Activated CD4-positive, alpha-beta T cell treated with anti-CD3 and anti-CD28 coated beads, Interleukin-2, amount 10 ng/mL, durations not matched to agents 24 days and 14 days (primary cell): ENCODE data around the gene SRC. TPM values are rescaled to one million over a fixed set of nuclear protein-coding genes. Genes with fewer than 3 reads are reported as not detected.

ENCODE experiments used
- DNase-seq: peaks from one replicate; pipeline ENCODE4 v3.0.0; 2022
- H3K27ac Mint-ChIP-seq: one replicate; pipeline ENCODE4 v1.8.0; 2022; ENCODE audit warnings: mild to moderate bottlenecking, mixed read lengths
- H3K27me3 Mint-ChIP-seq: one replicate; pipeline ENCODE4 v1.8.0; 2022; ENCODE audit warnings: mixed read lengths
- H3K36me3 Mint-ChIP-seq: one replicate; pipeline ENCODE4 v1.8.0; 2022; ENCODE audit warnings: low read depth, mild to moderate bottlenecking, mixed read lengths
- H3K4me1 Mint-ChIP-seq: one replicate; pipeline ENCODE4 v1.8.0; 2021; ENCODE audit warnings: mixed read lengths
- H3K4me3 Mint-ChIP-seq: one replicate; pipeline ENCODE4 v1.8.0; 2022; ENCODE audit warnings: mild to moderate bottlenecking, moderate library complexity, mixed read lengths
- H3K9me3 Mint-ChIP-seq: one replicate; pipeline ENCODE4 v1.8.0; 2021; ENCODE audit warnings: mixed read lengths
- intact Hi-C: fragments of 100-400 bp; cut with micrococcal nuclease; formaldehyde crosslinking; loops from one replicate; pipeline ENCODE4 v1.15.1; 2023
- total RNA-seq: library from RNA; stranded (reverse); gene quantifications from 2 replicates; pipeline ENCODE4 v1.2.3, GENCODE V29; 2022

The SRC gene
- total RNA-seq, 1 donor from 2014 or later: 5.4 TPM

- H3K4me3 Mint-ChIP-seq: no peak overlapping the region
- no peak for DNase-seq
- intact Hi-C loops: no loop called here
- H3K9me3 Mint-ChIP-seq: no peaks in the 10 kb centered on the region
- peaks cover 5% of the 10 kb centered on the region for H3K27me3 Mint-ChIP-seq
- peaks cover 7% of the 10 kb centered on the region for H3K4me1 Mint-ChIP-seq
- no peak overlapping the region for H3K27ac Mint-ChIP-seq
- no peaks in the 10 kb centered on the region for H3K36me3 Mint-ChIP-seq
Measured at GRCh38 chr20:37387519-37388269, 41.8 kb downstream of the SRC start.

GRCh38 chr20:37388831-37389230, 42.9 kb downstream of the SRC start:
- Mint-ChIP-seq H3K27me3 (peaks cover 3% of the 10 kb centered on the region), H3K27ac (no peak overlapping the region), H3K36me3 (no peaks in the 10 kb centered on the region), H3K9me3 (no peaks in the 10 kb centered on the region), H3K4me3 (no peak overlapping the region), H3K4me1 (peaks cover 4% of the 10 kb centered on the region)
- DNase-seq: no peak
- intact Hi-C loops: no loop called here

GRCh38 chr20:37389241-37389747, 43.4 kb downstream of the SRC start:
- intact Hi-C loops: no loop called here
- Mint-ChIP-seq H3K36me3 (no peaks in the 10 kb centered on the region), H3K9me3 (no peaks in the 10 kb centered on the region), H3K27me3 (peaks cover 3% of the 10 kb centered on the region), H3K4me1 (peaks cover 4% of the 10 kb centered on the region), H3K4me3 (no peak overlapping the region), H3K27ac (no peak overlapping the region)
- no peak for DNase-seq

DNA sequence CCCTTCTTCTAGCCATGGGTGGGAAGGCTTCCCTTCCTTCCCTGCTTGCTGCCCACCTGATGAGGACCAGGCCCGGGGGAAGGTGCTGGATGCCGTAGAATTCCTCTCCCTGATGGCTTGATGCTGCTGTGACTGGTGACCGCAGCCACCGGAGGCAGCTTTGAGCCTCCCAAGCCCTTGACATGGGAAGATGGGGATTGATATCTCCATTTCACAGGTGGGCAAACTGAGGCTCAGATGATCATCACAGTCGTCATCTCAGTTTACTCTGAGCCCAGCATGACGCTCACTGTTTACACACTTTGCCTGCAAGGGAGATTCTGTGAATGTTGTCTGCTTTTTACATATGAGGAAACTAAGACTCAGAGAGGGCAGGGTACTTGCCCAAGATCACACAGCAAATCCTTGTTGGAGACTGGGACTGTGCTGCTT, 43.9 kb downstream of the SRC start:
- H3K9me3 Mint-ChIP-seq: no peaks in the 10 kb centered on the region
- H3K27ac Mint-ChIP-seq: no peak overlapping the region
- no peaks in the 10 kb centered on the region for H3K36me3 Mint-ChIP-seq
- no peak overlapping the region for H3K4me3 Mint-ChIP-seq
- peaks cover 2% of the 10 kb centered on the region for H3K4me1 Mint-ChIP-seq
- intact Hi-C loops: no loop called here
- DNase-seq: no peak
- peaks cover 2% of the 10 kb centered on the region for H3K27me3 Mint-ChIP-seq

- Mint-ChIP-seq H3K27me3 (no peaks in the 10 kb centered on the region), H3K36me3 (no peaks in the 10 kb centered on the region), H3K27ac (no peak overlapping the region), H3K4me3 (no peak overlapping the region), H3K4me1 (no peaks in the 10 kb centered on the region), H3K9me3 (no peaks in the 10 kb centered on the region)
- intact Hi-C loops: no loop called here
- no peak for DNase-seq
Measured at GRCh38 chr20:37390503-37390890, 44.6 kb downstream of the SRC start.

- H3K27ac Mint-ChIP-seq: no peak overlapping the region
- H3K36me3 Mint-ChIP-seq: no peaks in the 10 kb centered on the region
- H3K27me3 Mint-ChIP-seq: no peaks in the 10 kb centered on the region
- no peaks in the 10 kb centered on the region for H3K4me1 Mint-ChIP-seq
- H3K4me3 Mint-ChIP-seq: no peak overlapping the region
- intact Hi-C loops: no loop called here
- no peaks in the 10 kb centered on the region for H3K9me3 Mint-ChIP-seq
- no peak for DNase-seq
Measured at GRCh38 chr20:37390891-37391525, 45.1 kb downstream of the SRC start.

GRCh38 chr20:37392441-37393195, 46.7 kb downstream of the SRC start:
- peak; percentile 76 for DNase-seq
- no peaks in the 10 kb centered on the region for H3K9me3 Mint-ChIP-seq
- no peak overlapping the region for H3K4me3 Mint-ChIP-seq
- no peak overlapping the region for H3K27ac Mint-ChIP-seq
- no peaks in the 10 kb centered on the region for H3K36me3 Mint-ChIP-seq
- intact Hi-C loops: loop anchor here (1.0 kb wide), 1 partner anchor 142 kb away; no protein-coding TSS in a partner anchor
- H3K27me3 Mint-ChIP-seq: no peaks in the 10 kb centered on the region
- H3K4me1 Mint-ChIP-seq: no peaks in the 10 kb centered on the region

DNA sequence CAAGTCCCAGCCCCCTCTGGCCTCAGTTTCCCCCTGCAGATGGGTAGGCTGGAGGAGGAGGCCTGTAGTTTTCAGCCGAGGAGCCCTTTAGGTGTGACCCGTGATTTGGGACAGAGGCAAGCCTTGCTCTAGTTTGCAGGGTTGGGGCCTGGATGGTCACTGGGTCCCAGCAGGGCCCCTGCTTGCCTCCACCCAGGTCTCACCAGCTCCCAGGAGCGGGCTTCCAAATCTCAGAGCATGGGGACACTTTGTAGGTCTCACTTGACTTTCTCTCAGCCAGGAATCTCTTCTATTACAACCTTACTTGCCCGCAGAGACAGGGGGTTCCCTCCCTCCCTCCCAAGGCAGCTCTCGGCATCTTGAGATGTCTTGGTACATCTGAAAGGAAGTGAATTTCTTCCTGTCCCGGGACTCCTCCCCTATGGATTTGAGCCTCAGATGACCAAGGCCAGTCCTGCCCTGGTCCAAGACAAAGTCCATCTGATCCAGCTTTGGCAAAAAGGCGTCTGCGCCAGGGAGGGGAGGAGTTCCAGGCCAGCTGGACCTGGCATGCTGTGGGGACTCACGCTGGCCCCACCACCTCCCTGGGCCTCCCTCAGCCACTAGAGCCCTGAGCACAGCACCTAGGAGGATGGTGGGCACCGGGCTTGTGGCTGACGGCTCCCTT, 47.4 kb downstream of the SRC start:
- Mint-ChIP-seq H3K9me3 (no peaks in the 10 kb centered on the region), H3K27ac (no peak overlapping the region), H3K36me3 (no peaks in the 10 kb centered on the region), H3K4me3 (no peak overlapping the region), H3K4me1 (no peaks in the 10 kb centered on the region), H3K27me3 (no peaks in the 10 kb centered on the region)
- intact Hi-C loops: no loop called here
- no peak for DNase-seq

DNA sequence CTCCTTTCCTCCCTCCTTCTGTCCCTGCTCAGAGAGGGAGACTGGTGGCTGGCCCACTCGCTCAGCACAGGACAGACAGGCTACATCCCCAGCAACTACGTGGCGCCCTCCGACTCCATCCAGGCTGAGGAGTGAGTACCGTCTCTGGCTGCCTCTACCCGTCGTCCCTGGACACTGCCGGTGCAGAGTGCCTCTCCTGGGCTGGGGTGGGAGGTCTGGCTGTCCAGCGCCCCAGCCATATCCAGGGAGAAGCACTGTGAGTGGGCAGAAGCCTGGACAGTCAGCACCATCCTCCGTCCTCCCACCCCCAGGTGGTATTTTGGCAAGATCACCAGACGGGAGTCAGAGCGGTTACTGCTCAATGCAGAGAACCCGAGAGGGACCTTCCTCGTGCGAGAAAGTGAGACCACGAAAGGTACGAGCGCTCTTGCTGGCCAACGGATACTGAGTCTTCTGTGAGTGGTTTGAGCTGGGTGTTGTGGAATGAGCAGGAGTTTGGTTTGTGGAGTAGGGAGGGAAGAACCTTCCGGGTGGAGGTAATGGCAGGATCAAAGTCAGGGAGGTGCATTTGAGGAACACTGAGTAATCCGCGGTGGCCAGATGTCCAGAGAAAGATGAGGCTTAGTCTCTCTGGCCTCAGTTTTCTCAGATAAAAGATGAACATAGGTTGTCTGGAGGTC, 48.1 kb downstream of the SRC start:
- Mint-ChIP-seq H3K27ac (no peak overlapping the region), H3K4me1 (no peaks in the 10 kb centered on the region), H3K36me3 (no peaks in the 10 kb centered on the region), H3K4me3 (no peak overlapping the region), H3K9me3 (no peaks in the 10 kb centered on the region), H3K27me3 (no peaks in the 10 kb centered on the region)
- intact Hi-C loops: no loop called here
- DNase-seq: no peak

GRCh38 chr20:37394543-37395409, 48.8 kb downstream of the SRC start:
- intact Hi-C loops: no loop called here
- no peak for DNase-seq
- H3K27me3 Mint-ChIP-seq: no peaks in the 10 kb centered on the region
- H3K36me3 Mint-ChIP-seq: no peaks in the 10 kb centered on the region
- no peaks in the 10 kb centered on the region for H3K4me1 Mint-ChIP-seq
- H3K27ac Mint-ChIP-seq: no peak overlapping the region
- H3K4me3 Mint-ChIP-seq: no peak overlapping the region
- H3K9me3 Mint-ChIP-seq: no peaks in the 10 kb centered on the region

GRCh38 chr20:37395410-37395797, 49.5 kb downstream of the SRC start:
- Mint-ChIP-seq H3K27ac (no peak overlapping the region), H3K36me3 (no peaks in the 10 kb centered on the region), H3K27me3 (no peaks in the 10 kb centered on the region), H3K4me3 (no peak overlapping the region), H3K9me3 (no peaks in the 10 kb centered on the region), H3K4me1 (no peaks in the 10 kb centered on the region)
- no peak for DNase-seq
- intact Hi-C loops: no loop called here

DNA sequence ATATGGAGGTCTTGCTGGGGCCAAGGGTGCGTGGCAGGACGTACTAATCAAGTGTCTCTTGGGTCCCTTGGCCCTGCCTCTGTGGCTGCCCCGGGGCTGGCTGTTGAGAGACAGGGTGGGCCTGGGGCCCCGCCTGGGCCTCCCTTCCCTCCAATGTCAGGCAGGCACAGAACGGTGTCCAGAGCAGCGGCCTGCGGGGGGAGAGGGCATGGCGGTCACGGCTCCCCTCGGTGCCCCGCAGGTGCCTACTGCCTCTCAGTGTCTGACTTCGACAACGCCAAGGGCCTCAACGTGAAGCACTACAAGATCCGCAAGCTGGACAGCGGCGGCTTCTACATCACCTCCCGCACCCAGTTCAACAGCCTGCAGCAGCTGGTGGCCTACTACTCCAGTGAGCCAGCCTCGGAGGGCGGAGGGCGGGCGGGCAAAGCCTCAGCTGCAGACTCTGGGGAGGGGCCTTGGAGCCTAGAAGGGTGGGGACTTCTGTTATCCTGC, 50.0 kb downstream of the SRC start:
- Mint-ChIP-seq H3K27ac (no peak overlapping the region), H3K36me3 (no peaks in the 10 kb centered on the region), H3K9me3 (no peaks in the 10 kb centered on the region), H3K4me3 (no peak overlapping the region), H3K27me3 (no peaks in the 10 kb centered on the region), H3K4me1 (no peaks in the 10 kb centered on the region)
- no peak for DNase-seq
- intact Hi-C loops: no loop called here
